Measurements from ENCODE around the gene PRICKLE4.
A peak's percentile ranks its signal among the peaks of the same experiment; 100 is the strongest.

The PRICKLE4 gene

GRCh38 chr6:41784581-41785171, 4.1 kb downstream of the PRICKLE4 start:
- Histone ChIP-seq H3K4me3 (ENCODE audit: insufficient read depth, low read length, poor library complexity, severe bottlenecking) (no peak overlapping the region), H4K20me1 (ENCODE audit: low read depth, low read length) (no peaks in the 10 kb centered on the region), H3K9me2 (replicated peaks; ENCODE audit: insufficient read depth, low read length) (no peaks in the 10 kb centered on the region), H2AFZ (ENCODE audit: low read depth, low read length, severe bottlenecking) (no peak overlapping the region), H3K36me3 (ENCODE audit: low read length) (peaks cover 4% of the 10 kb centered on the region), H3K79me2 (ENCODE audit: insufficient read depth, low read length) (peaks cover 16% of the 10 kb centered on the region), H3K4me2 (ENCODE audit: low read depth, low read length, poor library complexity, severe bottlenecking) (no peak overlapping the region), H3K27ac (ENCODE audit: low read depth, low read length) (no peak overlapping the region), H3K9me3 (ENCODE audit: insufficient read depth, low read length) (no peaks in the 10 kb centered on the region), H3K9ac (ENCODE audit: low read length) (no peak overlapping the region), H3F3A (ENCODE audit: insufficient read depth) (peaks cover 13% of the 10 kb centered on the region), H3K27me3 (ENCODE audit: low read length) (no peaks in the 10 kb centered on the region)
- TF ChIP-seq, protein P1, sequence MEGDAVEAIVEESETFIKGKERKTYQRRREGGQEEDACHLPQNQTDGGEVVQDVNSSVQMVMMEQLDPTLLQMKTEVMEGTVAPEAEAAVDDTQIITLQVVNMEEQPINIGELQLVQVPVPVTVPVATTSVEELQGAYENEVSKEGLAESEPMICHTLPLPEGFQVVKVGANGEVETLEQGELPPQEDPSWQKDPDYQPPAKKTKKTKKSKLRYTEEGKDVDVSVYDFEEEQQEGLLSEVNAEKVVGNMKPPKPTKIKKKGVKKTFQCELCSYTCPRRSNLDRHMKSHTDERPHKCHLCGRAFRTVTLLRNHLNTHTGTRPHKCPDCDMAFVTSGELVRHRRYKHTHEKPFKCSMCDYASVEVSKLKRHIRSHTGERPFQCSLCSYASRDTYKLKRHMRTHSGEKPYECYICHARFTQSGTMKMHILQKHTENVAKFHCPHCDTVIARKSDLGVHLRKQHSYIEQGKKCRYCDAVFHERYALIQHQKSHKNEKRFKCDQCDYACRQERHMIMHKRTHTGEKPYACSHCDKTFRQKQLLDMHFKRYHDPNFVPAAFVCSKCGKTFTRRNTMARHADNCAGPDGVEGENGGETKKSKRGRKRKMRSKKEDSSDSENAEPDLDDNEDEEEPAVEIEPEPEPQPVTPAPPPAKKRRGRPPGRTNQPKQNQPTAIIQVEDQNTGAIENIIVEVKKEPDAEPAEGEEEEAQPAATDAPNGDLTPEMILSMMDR (IDR thresholded peaks at IDR 0.05; ENCODE audit: insufficient read depth, low read length, poor library complexity, severe bottlenecking), result no peak
- TF ChIP-seq EZH2phosphoT487 (conservative IDR thresholded peaks at IDR 0.05; ENCODE audit: low read length), result no peak

GRCh38 chr6:41785254-41785653, 4.7 kb downstream of the PRICKLE4 start:
- Histone ChIP-seq H3K27ac (ENCODE audit: low read depth, low read length) (no peak overlapping the region), H4K20me1 (ENCODE audit: low read depth, low read length) (no peaks in the 10 kb centered on the region), H3K79me2 (ENCODE audit: insufficient read depth, low read length) (peaks cover 17% of the 10 kb centered on the region), H3F3A (ENCODE audit: insufficient read depth) (peaks cover 19% of the 10 kb centered on the region), H3K36me3 (ENCODE audit: low read length) (peaks cover 10% of the 10 kb centered on the region), H3K9me2 (replicated peaks; ENCODE audit: insufficient read depth, low read length) (no peaks in the 10 kb centered on the region), H3K9ac (ENCODE audit: low read length) (no peak overlapping the region), H2AFZ (ENCODE audit: low read depth, low read length, severe bottlenecking) (no peak overlapping the region), H3K9me3 (ENCODE audit: insufficient read depth, low read length) (no peaks in the 10 kb centered on the region), H3K27me3 (ENCODE audit: low read length) (no peaks in the 10 kb centered on the region), H3K4me3 (ENCODE audit: insufficient read depth, low read length, poor library complexity, severe bottlenecking) (no peak overlapping the region), H3K4me2 (ENCODE audit: low read depth, low read length, poor library complexity, severe bottlenecking) (no peak overlapping the region)
- no peak for TF ChIP-seq EZH2phosphoT487 (conservative IDR thresholded peaks at IDR 0.05; ENCODE audit: low read length)
- TF ChIP-seq, protein P1 (IDR thresholded peaks at IDR 0.05; ENCODE audit: insufficient read depth, low read length, poor library complexity, severe bottlenecking), result no peak

GRCh38 chr6:41785689-41786450, 5.3 kb downstream of the PRICKLE4 start:
- Histone ChIP-seq H3K9me3 (ENCODE audit: insufficient read depth, low read length) (no peaks in the 10 kb centered on the region), H3K27me3 (ENCODE audit: low read length) (no peaks in the 10 kb centered on the region), H3K9ac (ENCODE audit: low read length) (peak overlapping the region; percentile 90), H3F3A (ENCODE audit: insufficient read depth) (peaks cover 25% of the 10 kb centered on the region), H3K4me2 (ENCODE audit: low read depth, low read length, poor library complexity, severe bottlenecking) (peak overlapping the region; percentile 77), H4K20me1 (ENCODE audit: low read depth, low read length) (no peaks in the 10 kb centered on the region), H3K79me2 (ENCODE audit: insufficient read depth, low read length) (peaks cover 17% of the 10 kb centered on the region), H3K36me3 (ENCODE audit: low read length) (peaks cover 15% of the 10 kb centered on the region), H3K4me3 (ENCODE audit: insufficient read depth, low read length, poor library complexity, severe bottlenecking) (peak overlapping the region; percentile 86), H2AFZ (ENCODE audit: low read depth, low read length, severe bottlenecking) (peak overlapping the region; percentile 56), H3K27ac (ENCODE audit: low read depth, low read length) (no peak overlapping the region), H3K9me2 (replicated peaks; ENCODE audit: insufficient read depth, low read length) (no peaks in the 10 kb centered on the region)
- TF ChIP-seq EZH2phosphoT487 (conservative IDR thresholded peaks at IDR 0.05; ENCODE audit: low read length), result no peak
- TF ChIP-seq, protein P1 (IDR thresholded peaks at IDR 0.05; ENCODE audit: insufficient read depth, low read length, poor library complexity, severe bottlenecking), result no peak
